ENCODE data around the gene RAB3IP. TPM values are rescaled to one million over a fixed set of nuclear protein-coding genes. Genes with fewer than 3 reads are reported as not detected.

RAB3IP gene
- total RNA-seq, 1 donor from 2014 or later, result 14.1 TPM

DNA sequence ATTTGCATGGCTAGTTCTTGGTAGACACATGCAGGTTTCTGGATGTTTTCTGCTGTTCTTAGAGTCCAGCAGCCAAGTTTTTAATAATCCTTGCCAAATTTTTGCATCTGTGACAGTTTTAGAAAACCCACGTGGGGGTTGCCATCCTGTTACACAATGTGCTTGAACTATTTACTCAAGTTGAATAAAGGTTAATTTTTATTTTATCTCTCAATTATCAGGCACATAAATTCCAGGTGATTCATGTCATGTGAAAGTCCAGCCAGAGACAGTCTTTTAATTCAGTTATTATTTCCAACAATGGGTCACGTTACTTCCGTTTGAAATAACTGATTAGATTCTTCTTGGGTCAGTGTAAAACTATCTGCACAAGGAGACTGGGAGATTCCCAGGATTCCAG, 102.1 kb downstream of the RAB3IP start:
- H3K9me3 Mint-ChIP-seq (ENCODE audit: unreplicated experiment), result no peaks in the 10 kb centered on the region
- H3K27ac Mint-ChIP-seq (ENCODE audit: unreplicated experiment), result no peak overlapping the region
- H3K36me3 Mint-ChIP-seq (ENCODE audit: low read depth, unreplicated experiment), result no peaks in the 10 kb centered on the region
- DNase-seq (ENCODE audit: low spot score), result no peak
- H3K4me3 Mint-ChIP-seq (ENCODE audit: unreplicated experiment), result no peak overlapping the region
- TF ChIP-seq, protein P1, sequence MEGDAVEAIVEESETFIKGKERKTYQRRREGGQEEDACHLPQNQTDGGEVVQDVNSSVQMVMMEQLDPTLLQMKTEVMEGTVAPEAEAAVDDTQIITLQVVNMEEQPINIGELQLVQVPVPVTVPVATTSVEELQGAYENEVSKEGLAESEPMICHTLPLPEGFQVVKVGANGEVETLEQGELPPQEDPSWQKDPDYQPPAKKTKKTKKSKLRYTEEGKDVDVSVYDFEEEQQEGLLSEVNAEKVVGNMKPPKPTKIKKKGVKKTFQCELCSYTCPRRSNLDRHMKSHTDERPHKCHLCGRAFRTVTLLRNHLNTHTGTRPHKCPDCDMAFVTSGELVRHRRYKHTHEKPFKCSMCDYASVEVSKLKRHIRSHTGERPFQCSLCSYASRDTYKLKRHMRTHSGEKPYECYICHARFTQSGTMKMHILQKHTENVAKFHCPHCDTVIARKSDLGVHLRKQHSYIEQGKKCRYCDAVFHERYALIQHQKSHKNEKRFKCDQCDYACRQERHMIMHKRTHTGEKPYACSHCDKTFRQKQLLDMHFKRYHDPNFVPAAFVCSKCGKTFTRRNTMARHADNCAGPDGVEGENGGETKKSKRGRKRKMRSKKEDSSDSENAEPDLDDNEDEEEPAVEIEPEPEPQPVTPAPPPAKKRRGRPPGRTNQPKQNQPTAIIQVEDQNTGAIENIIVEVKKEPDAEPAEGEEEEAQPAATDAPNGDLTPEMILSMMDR (IDR thresholded peaks at IDR 0.05; ENCODE audit: unreplicated experiment), result no peak
- H3K4me1 Mint-ChIP-seq (ENCODE audit: unreplicated experiment), result no peaks in the 10 kb centered on the region
- H3K27me3 Mint-ChIP-seq (ENCODE audit: unreplicated experiment), result no peaks in the 10 kb centered on the region

DNA sequence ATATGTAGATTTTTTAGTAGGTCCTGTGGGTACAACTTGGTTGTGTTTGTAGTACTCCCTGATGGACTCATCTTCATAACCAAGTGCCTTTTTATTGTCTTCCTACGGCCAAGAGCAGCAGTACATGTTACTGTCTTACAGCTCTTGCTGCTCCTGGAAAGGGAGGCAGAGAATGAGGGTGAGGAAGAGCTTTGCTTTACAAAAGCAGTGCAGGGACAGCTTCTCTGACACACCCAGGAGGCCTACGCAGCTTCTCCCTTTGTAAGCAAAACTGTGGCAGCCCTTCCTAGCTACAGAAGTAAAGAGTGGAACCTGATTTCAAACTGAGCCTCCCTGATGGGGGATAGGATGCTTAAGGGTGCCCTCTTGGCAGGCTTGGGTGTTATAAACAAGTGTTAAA, 104.9 kb downstream of the RAB3IP start:
- Mint-ChIP-seq H3K4me3 (ENCODE audit: unreplicated experiment) (no peak overlapping the region), H3K9me3 (ENCODE audit: unreplicated experiment) (no peaks in the 10 kb centered on the region), H3K27me3 (ENCODE audit: unreplicated experiment) (no peaks in the 10 kb centered on the region), H3K4me1 (ENCODE audit: unreplicated experiment) (no peaks in the 10 kb centered on the region), H3K27ac (ENCODE audit: unreplicated experiment) (no peak overlapping the region), H3K36me3 (ENCODE audit: low read depth, unreplicated experiment) (no peaks in the 10 kb centered on the region)
- DNase-seq (ENCODE audit: low spot score), result no peak
- TF ChIP-seq, protein P1 (IDR thresholded peaks at IDR 0.05; ENCODE audit: unreplicated experiment), result no peak

DNA sequence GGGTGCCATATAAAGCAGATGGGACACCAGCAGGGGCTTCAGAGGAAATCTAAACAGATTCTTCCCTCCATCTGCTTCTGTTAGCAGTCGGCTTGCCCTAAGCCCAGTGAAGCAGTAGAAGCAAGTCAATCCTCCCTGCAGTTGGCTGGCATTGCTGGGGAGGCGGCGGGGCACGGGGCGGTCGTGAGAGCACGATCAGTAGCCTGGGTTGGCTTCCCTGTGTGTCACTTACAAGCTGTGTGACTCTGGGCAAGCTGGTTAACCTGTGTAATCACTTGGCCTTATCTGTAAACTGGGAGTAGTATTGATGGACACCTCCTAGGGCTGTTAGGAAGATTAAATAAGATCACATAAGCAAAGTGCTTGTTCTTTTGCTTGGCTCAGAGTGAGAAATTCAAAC, 105.8 kb downstream of the RAB3IP start:
- TF ChIP-seq, protein P1 (IDR thresholded peaks at IDR 0.05; ENCODE audit: unreplicated experiment), result no peak
- no peaks in the 10 kb centered on the region for H3K36me3 Mint-ChIP-seq (ENCODE audit: low read depth, unreplicated experiment)
- no peak for DNase-seq (ENCODE audit: low spot score)
- no peaks in the 10 kb centered on the region for H3K4me1 Mint-ChIP-seq (ENCODE audit: unreplicated experiment)
- no peaks in the 10 kb centered on the region for H3K27me3 Mint-ChIP-seq (ENCODE audit: unreplicated experiment)
- no peak overlapping the region for H3K27ac Mint-ChIP-seq (ENCODE audit: unreplicated experiment)
- no peaks in the 10 kb centered on the region for H3K9me3 Mint-ChIP-seq (ENCODE audit: unreplicated experiment)
- H3K4me3 Mint-ChIP-seq (ENCODE audit: unreplicated experiment), result no peak overlapping the region

DNA sequence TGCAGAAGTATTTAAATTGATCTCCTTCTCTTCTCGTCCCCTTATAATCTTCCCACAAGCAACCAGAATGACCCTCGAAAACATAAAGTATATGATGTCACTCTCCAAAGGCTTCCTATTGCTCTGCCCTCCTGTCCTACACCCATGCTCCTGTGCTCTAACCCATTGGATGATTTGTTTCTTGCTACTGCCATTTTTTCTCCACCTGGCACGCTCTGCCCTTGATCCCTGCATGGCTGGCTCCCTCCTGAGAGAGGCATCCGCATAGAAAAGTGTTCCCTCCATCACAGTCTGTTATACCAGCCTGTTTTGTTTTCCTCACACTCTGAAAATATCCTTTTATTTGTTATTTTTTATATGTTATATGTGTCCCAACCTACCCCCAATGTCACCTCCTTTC, 106.2 kb downstream of the RAB3IP start:
- Mint-ChIP-seq H3K9me3 (ENCODE audit: unreplicated experiment) (no peaks in the 10 kb centered on the region), H3K36me3 (ENCODE audit: low read depth, unreplicated experiment) (no peaks in the 10 kb centered on the region)

DNA sequence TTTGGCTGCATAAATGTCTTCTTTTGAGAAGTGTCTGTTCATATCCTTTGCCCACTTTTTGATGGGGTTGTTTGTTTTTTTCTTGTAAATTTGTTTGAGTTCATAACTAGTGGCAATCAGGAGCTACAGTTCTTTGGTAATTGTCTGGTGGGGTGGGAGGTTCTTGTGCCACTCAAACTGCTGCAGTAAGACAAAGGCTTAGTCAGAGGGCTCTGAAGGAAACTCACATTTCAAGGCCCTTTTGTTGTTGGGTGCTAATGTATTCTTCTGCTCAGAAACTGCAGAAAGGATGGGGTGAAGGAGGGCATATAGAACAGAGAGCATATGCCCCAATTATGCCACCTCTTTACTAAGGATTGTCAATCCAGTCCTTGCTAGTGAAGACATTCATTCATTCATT, 108.3 kb downstream of the RAB3IP start:
- H3K4me1 Mint-ChIP-seq (ENCODE audit: unreplicated experiment), result no peaks in the 10 kb centered on the region
- no peak overlapping the region for H3K27ac Mint-ChIP-seq (ENCODE audit: unreplicated experiment)
- H3K36me3 Mint-ChIP-seq (ENCODE audit: low read depth, unreplicated experiment), result no peaks in the 10 kb centered on the region
- TF ChIP-seq, protein P1 (IDR thresholded peaks at IDR 0.05; ENCODE audit: unreplicated experiment), result no peak
- no peaks in the 10 kb centered on the region for H3K9me3 Mint-ChIP-seq (ENCODE audit: unreplicated experiment)
- DNase-seq (ENCODE audit: low spot score), result no peak
- H3K4me3 Mint-ChIP-seq (ENCODE audit: unreplicated experiment), result no peak overlapping the region
- no peaks in the 10 kb centered on the region for H3K27me3 Mint-ChIP-seq (ENCODE audit: unreplicated experiment)

More for the DNA sequence above, 106.2 kb downstream of the RAB3IP start:
- TF ChIP-seq, protein P1 (IDR thresholded peaks at IDR 0.05; ENCODE audit: unreplicated experiment), result no peak
- Mint-ChIP-seq H3K27me3 (ENCODE audit: unreplicated experiment) (no peaks in the 10 kb centered on the region), H3K4me1 (ENCODE audit: unreplicated experiment) (no peaks in the 10 kb centered on the region), H3K4me3 (ENCODE audit: unreplicated experiment) (no peak overlapping the region), H3K27ac (ENCODE audit: unreplicated experiment) (no peak overlapping the region)
- DNase-seq (ENCODE audit: low spot score), result no peak

Measured in endothelial cell (in vitro differentiated cells).